DND-41 (cell line): Measurements from ENCODE around the gene MTIF2.

Experiments used
- ATAC-seq: fragments of 200-7000 bp; cut with Tn5 transposase; 3 replicates; pipeline ENCODE4 v1.9.1; 2021; ENCODE audit warnings: low read depth; ENCODE audit not compliant: insufficient read depth
- DNase-seq: peaks from one replicate; pipeline ENCODE4 v3.0.0-alpha.2; 2020
- H2AFZ ChIP-seq: 2 replicates; pipeline ENCODE4 v1.6.0; 2012; ENCODE audit warnings: low read depth, low read length
- H3K27ac ChIP-seq: 2 replicates; pipeline ENCODE4 v1.5.1; 2012; ENCODE audit warnings: low read length, inconsistent platforms
- H3K27me3 ChIP-seq: fragments of 200-600 bp; sonication (generic); 2 replicates; pipeline ENCODE4 v1.6.0; 2012; ENCODE audit warnings: low read length, mild to moderate bottlenecking, inconsistent platforms; ENCODE audit not compliant: insufficient read depth, poor library complexity
- H3K36me3 ChIP-seq: 2 replicates; pipeline ENCODE4 v1.5.1; 2012; ENCODE audit warnings: low read length, inconsistent platforms; ENCODE audit not compliant: insufficient read depth
- H3K4me1 ChIP-seq: 2 replicates; pipeline ENCODE4 v1.5.1; 2012; ENCODE audit warnings: mild to moderate bottlenecking, low read length; ENCODE audit not compliant: insufficient read depth
- H3K4me2 ChIP-seq: 2 replicates; pipeline ENCODE4 v1.6.0; 2012; ENCODE audit warnings: mild to moderate bottlenecking, moderate library complexity, low read length, inconsistent platforms; ENCODE audit not compliant: insufficient read depth
- H3K4me3 ChIP-seq, 2 experiments: fragments of 200-600 bp in 1 of 2; shearing (Covaris generic) in 1 of 2; 2 replicates each; pipeline ENCODE4 v1.5.1; 2012 to 2016; ENCODE audit warnings: inconsistent platforms in 2 of 2, low read length in 2 of 2, mild to moderate bottlenecking in 2 of 2, low read depth in 1 of 2, moderate library complexity in 1 of 2
- H3K79me2 ChIP-seq: 2 replicates; pipeline ENCODE4 v1.6.0; 2012; ENCODE audit warnings: low read length, inconsistent platforms; ENCODE audit not compliant: insufficient read depth
- H3K9ac ChIP-seq: 2 replicates; pipeline ENCODE4 v1.6.0; 2012; ENCODE audit warnings: low read depth, mild to moderate bottlenecking, inconsistent platforms, low read length, moderate library complexity
- H3K9me3 ChIP-seq: 2 replicates; pipeline ENCODE4 v1.5.1; 2012; ENCODE audit warnings: low read length, moderate library complexity, mild to moderate bottlenecking, inconsistent platforms; ENCODE audit not compliant: insufficient read depth, severe bottlenecking
- H4K20me1 ChIP-seq: 2 replicates; pipeline ENCODE4 v1.6.0; 2012; ENCODE audit warnings: low read length; ENCODE audit not compliant: insufficient read depth
- EZH2 ChIP-seq: IDR thresholded peaks from 3 replicates; pipeline ENCODE4 v1.6.1; 2012; ENCODE audit warnings: borderline replicate concordance, low read depth, mild to moderate bottlenecking, moderate library complexity, low read length, inconsistent platforms; ENCODE audit not compliant: severe bottlenecking
- TF ChIP-seq, protein P1 (sequence below): IDR thresholded peaks from 2 replicates; pipeline ENCODE4 v1.5.1; 2012; ENCODE audit warnings: borderline replicate concordance, low read length, moderate library complexity, mild to moderate bottlenecking; ENCODE audit not compliant: poor library complexity, severe bottlenecking; ENCODE audit errors: extremely low read depth

The MTIF2 gene

DNA sequence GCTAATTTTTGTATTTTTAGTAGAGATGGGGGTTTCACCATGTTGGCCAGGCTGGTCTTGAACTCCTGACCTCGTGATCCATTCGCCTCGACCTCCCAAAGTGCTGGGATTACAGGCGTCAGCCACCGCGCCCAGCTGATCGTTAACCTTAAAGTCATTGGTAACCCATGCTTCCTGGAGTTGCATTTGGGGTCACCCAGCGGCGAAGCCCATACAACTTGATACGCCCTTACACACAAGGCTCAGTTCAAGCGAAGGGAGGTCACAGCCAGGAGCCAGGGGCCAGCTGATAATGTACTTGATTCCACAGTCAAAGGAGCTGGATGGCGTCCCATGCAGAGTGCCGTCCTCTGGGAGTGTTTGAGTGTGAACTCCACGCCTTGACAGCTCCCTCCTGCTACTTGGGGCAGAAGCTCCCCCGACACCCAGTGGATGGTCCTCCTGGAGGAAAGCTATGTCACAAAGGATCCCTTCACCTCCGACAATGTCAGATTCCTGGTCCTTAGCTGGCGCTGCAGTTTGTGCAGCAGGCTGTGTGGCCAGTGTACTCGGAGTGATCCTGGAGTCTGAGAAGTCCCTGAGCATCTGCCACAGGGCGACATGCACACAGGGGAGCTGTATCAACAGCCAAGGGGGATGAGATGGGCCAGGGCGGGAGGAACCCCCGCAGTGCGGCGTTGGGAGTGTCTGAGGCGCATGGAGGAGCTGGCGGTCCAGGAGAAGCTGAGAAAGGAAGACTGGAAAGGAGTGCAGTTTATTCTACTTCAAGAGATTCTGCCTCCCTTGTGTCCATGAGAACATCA is 44.9 kb downstream of the MTIF2 start:
- H3K27me3 ChIP-seq = no peaks in the 10 kb centered on the region
- no peak for ATAC-seq
- no peak overlapping the region for H3K4me2 ChIP-seq
- no peak overlapping the region for H2AFZ ChIP-seq
- no peaks in the 10 kb centered on the region for H3K9me3 ChIP-seq
- peaks cover 16% of the 10 kb centered on the region for H3K36me3 ChIP-seq
- TF ChIP-seq, protein P1, sequence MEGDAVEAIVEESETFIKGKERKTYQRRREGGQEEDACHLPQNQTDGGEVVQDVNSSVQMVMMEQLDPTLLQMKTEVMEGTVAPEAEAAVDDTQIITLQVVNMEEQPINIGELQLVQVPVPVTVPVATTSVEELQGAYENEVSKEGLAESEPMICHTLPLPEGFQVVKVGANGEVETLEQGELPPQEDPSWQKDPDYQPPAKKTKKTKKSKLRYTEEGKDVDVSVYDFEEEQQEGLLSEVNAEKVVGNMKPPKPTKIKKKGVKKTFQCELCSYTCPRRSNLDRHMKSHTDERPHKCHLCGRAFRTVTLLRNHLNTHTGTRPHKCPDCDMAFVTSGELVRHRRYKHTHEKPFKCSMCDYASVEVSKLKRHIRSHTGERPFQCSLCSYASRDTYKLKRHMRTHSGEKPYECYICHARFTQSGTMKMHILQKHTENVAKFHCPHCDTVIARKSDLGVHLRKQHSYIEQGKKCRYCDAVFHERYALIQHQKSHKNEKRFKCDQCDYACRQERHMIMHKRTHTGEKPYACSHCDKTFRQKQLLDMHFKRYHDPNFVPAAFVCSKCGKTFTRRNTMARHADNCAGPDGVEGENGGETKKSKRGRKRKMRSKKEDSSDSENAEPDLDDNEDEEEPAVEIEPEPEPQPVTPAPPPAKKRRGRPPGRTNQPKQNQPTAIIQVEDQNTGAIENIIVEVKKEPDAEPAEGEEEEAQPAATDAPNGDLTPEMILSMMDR = no peak
- no peak for TF ChIP-seq EZH2
- no peak overlapping the region for H3K9ac ChIP-seq
- peaks cover 45% of the 10 kb centered on the region for H3K79me2 ChIP-seq
- no peaks in the 10 kb centered on the region; the same call in 1 of the 2 replicates for H4K20me1 ChIP-seq
- no peak for DNase-seq
- H3K27ac ChIP-seq = no peak overlapping the region
- H3K4me3 ChIP-seq = no peak overlapping the region
- H3K4me1 ChIP-seq = peaks cover 12% of the 10 kb centered on the region

DNA sequence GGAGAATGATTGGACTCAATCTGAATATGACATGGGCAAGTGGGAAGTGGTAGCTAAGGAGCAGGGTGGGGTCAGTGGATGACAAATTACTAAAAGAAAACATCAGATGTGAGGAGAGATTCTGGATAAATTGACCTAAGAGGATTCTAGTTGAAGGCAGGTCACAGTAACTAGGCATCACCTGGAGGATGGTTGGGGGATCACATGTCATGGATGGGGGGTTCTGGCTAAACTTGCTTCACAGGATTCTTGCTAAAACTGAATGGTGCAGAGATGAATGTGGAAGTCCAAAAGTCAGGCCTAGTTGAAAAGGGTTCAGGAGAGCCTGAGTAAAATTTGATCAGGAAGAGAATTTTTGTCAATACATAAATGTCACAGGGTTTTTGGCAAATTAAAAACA is 55.2 kb downstream of the MTIF2 start:
- Histone ChIP-seq H3K79me2 (no peaks in the 10 kb centered on the region), H3K4me2 (no peak overlapping the region), H3K9me3 (no peaks in the 10 kb centered on the region), H3K4me3 (no peak overlapping the region), H3K9ac (no peak overlapping the region), H3K36me3 (no peaks in the 10 kb centered on the region; the same call in 1 of the 2 replicates), H3K27me3 (no peaks in the 10 kb centered on the region), H3K4me1 (no peaks in the 10 kb centered on the region), H2AFZ (no peak overlapping the region), H4K20me1 (no peaks in the 10 kb centered on the region), H3K27ac (no peak overlapping the region)
- TF ChIP-seq, protein P1 = no peak
- no peak for TF ChIP-seq EZH2
- DNase-seq (no peak), ATAC-seq (no peak)

DNA sequence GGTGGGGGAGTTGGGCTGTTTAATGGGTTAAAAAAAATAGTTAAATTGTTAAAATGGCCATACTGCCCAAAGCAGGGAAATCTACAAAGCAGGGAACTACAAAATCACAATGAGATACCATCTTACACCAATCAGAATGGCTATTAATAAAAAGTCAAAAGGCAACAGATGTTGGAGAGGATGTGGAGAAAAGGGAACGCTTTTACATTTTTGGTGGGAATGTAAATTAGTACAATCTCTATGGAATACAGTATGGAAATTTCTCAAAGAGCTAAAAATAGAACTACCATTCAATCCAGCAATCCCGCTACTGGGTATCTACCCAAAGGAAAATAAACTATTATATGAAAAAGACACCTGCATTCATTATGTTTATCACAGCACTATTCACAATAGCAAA is 64.1 kb downstream of the MTIF2 start:
- no peaks in the 10 kb centered on the region for H3K27me3 ChIP-seq

More for the DNA sequence above, 64.1 kb downstream of the MTIF2 start:
- H2AFZ ChIP-seq = no peak overlapping the region
- peaks cover 14% of the 10 kb centered on the region; the same call in 1 of the 2 replicates for H3K36me3 ChIP-seq
- no peak overlapping the region for H3K27ac ChIP-seq
- no peak overlapping the region for H3K9ac ChIP-seq
- no peaks in the 10 kb centered on the region for H3K4me1 ChIP-seq
- H3K79me2 ChIP-seq = no peaks in the 10 kb centered on the region
- no peak overlapping the region for H3K4me3 ChIP-seq
- peaks cover 6% of the 10 kb centered on the region for H3K9me3 ChIP-seq
- no peaks in the 10 kb centered on the region for H4K20me1 ChIP-seq
- H3K4me2 ChIP-seq = no peak overlapping the region
- ATAC-seq = no peak
- DNase-seq = no peak
- no peak for TF ChIP-seq EZH2
- TF ChIP-seq, protein P1 = no peak
